ENCODE results near the gene ARNT2. TPM values are rescaled to one million over a fixed set of nuclear protein-coding genes. Genes with fewer than 3 reads are reported as not detected.

ARNT2 gene
- total and polyA plus RNA-seq, 2 donors, result 1.4 to 2.4 TPM

DNA sequence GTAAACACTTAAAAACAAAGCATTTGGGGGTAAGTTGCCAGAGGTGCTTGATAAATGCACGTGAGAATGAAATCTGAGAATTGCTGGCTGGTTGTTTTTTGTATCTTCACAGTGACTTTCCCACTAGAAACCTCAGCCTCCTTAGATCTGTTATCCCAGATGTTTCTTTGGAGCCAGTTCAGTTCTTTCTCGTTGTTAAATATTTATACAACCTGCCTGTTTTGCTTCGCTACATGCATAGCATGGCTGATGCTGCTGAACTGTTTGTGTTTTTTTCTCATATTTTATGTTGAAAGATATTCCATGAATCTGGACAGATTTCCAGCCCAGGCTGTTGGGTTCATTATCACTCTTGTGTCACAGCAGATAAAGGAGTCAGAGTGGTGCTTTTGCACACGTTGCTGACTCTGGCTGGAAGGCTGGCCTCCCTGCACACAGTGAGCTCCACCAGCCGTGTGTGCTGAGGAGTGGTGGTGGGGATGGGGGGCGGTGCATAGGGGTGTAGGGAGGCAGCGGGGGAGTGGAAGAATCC lies 80.2 kb downstream of the ARNT2 start:
- H3K4me1 ChIP-seq (ENCODE audit: control insufficient read depth in 2 of 2, insufficient read depth in 2 of 2, low read length in 2 of 2), result no peaks in the 10 kb centered on the region
- H3K27me3 ChIP-seq (ENCODE audit: control insufficient read depth in 2 of 2, insufficient read depth in 1 of 2, low read length in 1 of 2), result no peaks in the 10 kb centered on the region
- WGBS, result 90% methylated on average over 7 of the region's 7 CpGs
- no peaks in the 10 kb centered on the region for H3K36me3 ChIP-seq (ENCODE audit: control insufficient read depth in 2 of 2, insufficient read depth in 2 of 2, low read length in 1 of 2)
- no peak for DNase-seq (ENCODE audit: low read depth in 6 of 9, low spot score in 9 of 9)
- no peaks in the 10 kb centered on the region for H3K9me3 ChIP-seq (ENCODE audit: control insufficient read depth in 2 of 2, insufficient read depth in 1 of 2, low read length in 1 of 2)
- no peak overlapping the region for H3K4me3 ChIP-seq (ENCODE audit: low read length in 2 of 2)
- no peak overlapping the region for H3K27ac ChIP-seq (ENCODE audit: low read depth in 1 of 2, low read length in 1 of 2)

DNA sequence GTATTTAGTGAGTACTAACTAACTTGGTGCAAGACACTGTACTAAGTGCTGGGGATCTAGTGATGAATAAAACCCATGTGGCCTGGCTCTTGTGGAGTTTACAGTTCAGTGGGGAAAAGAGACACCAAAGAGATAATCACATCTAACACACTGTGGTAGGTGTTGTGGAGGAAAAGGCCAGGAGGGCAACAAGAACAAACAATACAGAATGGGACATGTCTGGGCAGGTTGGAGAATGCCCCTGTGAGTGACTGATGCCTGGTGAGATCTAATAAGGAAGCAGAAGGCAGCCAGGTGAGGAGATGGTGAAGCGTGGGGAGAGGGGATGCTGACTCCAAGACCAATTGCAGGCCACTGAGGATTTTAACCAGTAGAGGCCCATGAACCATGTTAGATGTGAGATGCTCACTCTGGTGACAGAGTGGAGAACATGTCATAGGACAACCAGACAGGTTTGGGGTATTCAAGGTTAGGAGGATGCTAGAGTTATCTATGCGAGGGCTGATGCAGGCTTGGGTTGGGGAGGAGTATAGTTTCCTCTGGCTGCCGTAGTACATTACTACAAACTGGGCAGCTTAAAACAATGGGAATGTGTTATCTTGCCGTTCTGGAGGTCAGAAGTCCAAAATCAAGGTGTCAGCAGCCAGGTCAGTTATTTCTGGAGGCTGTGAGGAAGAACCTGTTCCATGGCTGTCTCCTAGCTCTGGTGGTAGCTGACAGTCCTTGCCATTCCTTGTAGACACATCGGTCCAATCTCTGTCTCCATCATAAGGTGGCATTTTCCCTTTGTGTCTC lies 81.4 kb downstream of the ARNT2 start:
- DNase-seq (ENCODE audit: low read depth in 6 of 9, low spot score in 9 of 9), result no peak
- H3K27ac ChIP-seq (ENCODE audit: low read depth in 1 of 2, low read length in 1 of 2), result no peak overlapping the region
- WGBS, result 97% methylated on average over 5 of the region's 5 CpGs
- H3K4me1 ChIP-seq (ENCODE audit: control insufficient read depth in 2 of 2, insufficient read depth in 2 of 2, low read length in 2 of 2), result no peaks in the 10 kb centered on the region
- H3K4me3 ChIP-seq (ENCODE audit: low read length in 2 of 2), result no peak overlapping the region
- H3K9me3 ChIP-seq (ENCODE audit: control insufficient read depth in 2 of 2, insufficient read depth in 1 of 2, low read length in 1 of 2), result no peaks in the 10 kb centered on the region
- no peaks in the 10 kb centered on the region for H3K36me3 ChIP-seq (ENCODE audit: control insufficient read depth in 2 of 2, insufficient read depth in 2 of 2, low read length in 1 of 2)
- H3K27me3 ChIP-seq (ENCODE audit: control insufficient read depth in 2 of 2, insufficient read depth in 1 of 2, low read length in 1 of 2), result no peaks in the 10 kb centered on the region

DNA sequence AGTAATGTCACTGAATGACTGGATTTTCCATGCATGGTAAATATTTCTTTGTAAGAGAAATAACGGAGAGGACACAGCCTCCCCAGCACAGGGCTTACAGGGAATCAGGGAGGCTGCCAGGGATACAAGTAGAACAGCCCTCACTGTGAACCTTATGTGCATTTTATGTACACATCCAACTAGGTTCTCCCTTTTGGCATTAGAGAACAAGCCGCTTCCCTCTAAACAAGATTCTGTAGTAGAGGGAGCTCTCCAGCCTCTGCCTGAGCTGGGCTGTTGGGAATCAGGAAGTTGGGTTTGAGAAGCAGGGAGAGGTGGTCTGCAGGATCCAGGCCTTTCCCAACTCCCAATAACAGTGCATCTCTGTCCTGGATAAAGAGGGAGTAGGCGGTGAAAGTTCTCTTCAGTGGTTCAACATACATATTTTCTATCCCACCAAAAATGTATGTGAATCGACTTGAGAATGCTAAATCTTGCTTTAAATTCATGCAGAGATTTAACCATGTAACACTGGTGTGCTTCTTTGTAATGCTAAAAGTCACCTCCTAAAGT lies 83.7 kb downstream of the ARNT2 start:
- Histone ChIP-seq H3K36me3 (ENCODE audit: control insufficient read depth in 2 of 2, insufficient read depth in 2 of 2, low read length in 1 of 2) (no peaks in the 10 kb centered on the region), H3K4me3 (ENCODE audit: low read length in 2 of 2) (no peak overlapping the region), H3K4me1 (ENCODE audit: control insufficient read depth in 2 of 2, insufficient read depth in 2 of 2, low read length in 2 of 2) (no peaks in the 10 kb centered on the region), H3K27me3 (ENCODE audit: control insufficient read depth in 2 of 2, insufficient read depth in 1 of 2, low read length in 1 of 2) (no peaks in the 10 kb centered on the region), H3K9me3 (ENCODE audit: control insufficient read depth in 2 of 2, insufficient read depth in 1 of 2, low read length in 1 of 2) (no peaks in the 10 kb centered on the region), H3K27ac (ENCODE audit: low read depth in 1 of 2, low read length in 1 of 2) (no peak overlapping the region)
- DNase-seq (ENCODE audit: low read depth in 6 of 9, low spot score in 9 of 9), result no peak
- 95% methylated on average over 4 of the region's 4 CpGs for WGBS

DNA sequence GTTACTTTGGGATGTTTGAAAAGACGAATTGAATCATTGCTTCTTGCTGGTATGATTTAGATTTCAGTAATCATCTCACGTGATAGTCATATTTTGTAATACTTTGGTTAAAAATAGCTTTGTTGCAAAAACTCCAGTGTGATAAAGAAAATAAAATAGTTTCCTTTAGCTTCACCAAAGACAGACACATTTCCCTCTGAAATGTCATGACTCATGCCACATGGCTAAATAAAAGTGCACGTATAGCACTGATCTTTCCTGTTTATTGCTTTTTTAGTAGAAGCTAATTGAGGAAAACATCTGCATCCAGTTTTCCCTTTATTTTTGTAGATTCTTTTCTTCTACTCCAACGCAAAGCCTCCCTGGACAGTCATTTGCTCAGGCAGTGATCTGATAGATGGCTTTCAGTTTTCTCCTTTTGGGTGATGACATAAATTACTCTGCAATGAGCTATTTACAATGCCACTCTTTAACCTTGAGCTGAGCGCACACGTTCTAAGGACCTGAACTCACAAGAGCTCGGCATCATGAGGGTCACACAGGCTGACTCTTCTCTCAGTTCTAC lies 84.9 kb downstream of the ARNT2 start:
- no peaks in the 10 kb centered on the region for H3K36me3 ChIP-seq (ENCODE audit: control insufficient read depth in 2 of 2, insufficient read depth in 2 of 2, low read length in 1 of 2)
- WGBS, result 44% methylated on average over 7 of the region's 7 CpGs
- no peaks in the 10 kb centered on the region for H3K9me3 ChIP-seq (ENCODE audit: control insufficient read depth in 2 of 2, insufficient read depth in 1 of 2, low read length in 1 of 2)
- no peak overlapping the region for H3K4me3 ChIP-seq (ENCODE audit: low read length in 2 of 2)
- no peak overlapping the region for H3K27ac ChIP-seq (ENCODE audit: low read depth in 1 of 2, low read length in 1 of 2)
- H3K4me1 ChIP-seq (ENCODE audit: control insufficient read depth in 2 of 2, insufficient read depth in 2 of 2, low read length in 2 of 2), result no peaks in the 10 kb centered on the region
- no peaks in the 10 kb centered on the region for H3K27me3 ChIP-seq (ENCODE audit: control insufficient read depth in 2 of 2, insufficient read depth in 1 of 2, low read length in 1 of 2)
- DNase-seq (ENCODE audit: low read depth in 6 of 9, low spot score in 9 of 9), result no peak

DNA sequence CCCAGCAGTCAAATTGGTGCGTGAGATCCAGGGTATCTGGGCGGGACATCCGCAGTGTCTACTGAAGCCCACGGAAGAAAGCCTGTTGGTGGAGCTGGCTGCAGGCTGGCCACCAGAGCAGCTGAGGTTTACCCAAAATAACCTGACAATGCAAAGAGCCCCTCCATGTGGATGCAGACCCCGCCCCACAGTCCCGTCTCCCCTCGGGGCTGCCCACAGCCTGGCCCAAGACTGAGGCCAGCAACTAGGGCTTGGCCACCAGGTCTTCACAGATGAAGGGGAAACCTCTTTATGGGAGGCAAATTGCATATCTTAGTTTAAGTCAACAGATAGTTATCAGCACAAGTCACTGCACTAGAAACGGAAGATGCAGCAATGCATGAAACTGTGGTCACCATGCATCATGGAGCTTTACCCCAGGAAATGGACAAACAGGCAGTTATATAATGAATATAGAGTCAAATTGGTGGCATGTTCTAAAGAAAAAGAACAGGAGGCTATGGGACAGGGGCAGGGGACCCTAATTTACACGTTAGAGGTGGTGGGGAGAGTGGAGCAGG lies 86.3 kb downstream of the ARNT2 start:
- Histone ChIP-seq H3K27ac (ENCODE audit: low read depth in 1 of 2, low read length in 1 of 2) (no peak overlapping the region), H3K4me3 (ENCODE audit: low read length in 2 of 2) (no peak overlapping the region), H3K4me1 (ENCODE audit: control insufficient read depth in 2 of 2, insufficient read depth in 2 of 2, low read length in 2 of 2) (no peaks in the 10 kb centered on the region), H3K9me3 (ENCODE audit: control insufficient read depth in 2 of 2, insufficient read depth in 1 of 2, low read length in 1 of 2) (no peaks in the 10 kb centered on the region), H3K36me3 (ENCODE audit: control insufficient read depth in 2 of 2, insufficient read depth in 2 of 2, low read length in 1 of 2) (no peaks in the 10 kb centered on the region), H3K27me3 (ENCODE audit: control insufficient read depth in 2 of 2, insufficient read depth in 1 of 2, low read length in 1 of 2) (no peaks in the 10 kb centered on the region)
- DNase-seq (ENCODE audit: low read depth in 6 of 9, low spot score in 9 of 9), result no peak
- 96% methylated on average over 9 of the region's 9 CpGs for WGBS

DNA sequence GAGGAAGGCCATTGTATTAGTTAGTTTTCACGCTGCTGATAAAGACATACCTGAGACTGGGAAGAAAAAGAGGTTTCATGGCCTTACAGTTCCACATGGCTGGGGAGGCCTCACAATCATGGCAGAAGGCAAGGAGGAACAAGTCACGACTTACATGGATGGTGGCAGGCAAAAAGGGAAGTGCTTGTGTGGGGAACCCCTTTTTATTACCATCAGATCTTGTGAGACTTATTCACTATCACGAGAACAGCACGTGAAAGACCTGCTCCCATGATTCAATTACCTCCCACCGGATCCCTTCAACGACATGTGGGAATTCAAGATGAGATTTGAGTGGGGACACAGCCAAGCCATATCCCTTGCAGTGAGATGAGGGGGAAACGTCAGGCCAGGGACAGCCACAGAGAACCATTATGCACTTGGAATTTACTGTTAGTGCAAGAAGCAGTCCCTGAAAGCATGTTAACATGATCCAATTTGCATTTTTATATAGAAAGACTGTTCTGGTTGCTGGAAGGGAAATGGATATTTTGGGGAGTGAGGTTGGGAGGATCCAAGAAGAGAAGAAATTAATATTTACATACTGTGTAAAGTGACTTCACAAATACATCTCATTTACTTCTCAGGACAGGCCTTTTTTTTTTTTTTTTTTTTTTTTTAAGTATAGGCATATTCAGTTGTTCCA lies 87.1 kb downstream of the ARNT2 start:
- no peaks in the 10 kb centered on the region for H3K9me3 ChIP-seq (ENCODE audit: control insufficient read depth in 2 of 2, insufficient read depth in 1 of 2, low read length in 1 of 2)
- H3K36me3 ChIP-seq (ENCODE audit: control insufficient read depth in 2 of 2, insufficient read depth in 2 of 2, low read length in 1 of 2), result no peaks in the 10 kb centered on the region
- 90% methylated on average over 7 of the region's 7 CpGs for WGBS
- no peaks in the 10 kb centered on the region for H3K27me3 ChIP-seq (ENCODE audit: control insufficient read depth in 2 of 2, insufficient read depth in 1 of 2, low read length in 1 of 2)
- no peak overlapping the region for H3K27ac ChIP-seq (ENCODE audit: low read depth in 1 of 2, low read length in 1 of 2)
- H3K4me3 ChIP-seq (ENCODE audit: low read length in 2 of 2), result no peak overlapping the region
- no peak for DNase-seq (ENCODE audit: low read depth in 6 of 9, low spot score in 9 of 9)
- H3K4me1 ChIP-seq (ENCODE audit: control insufficient read depth in 2 of 2, insufficient read depth in 2 of 2, low read length in 2 of 2), result no peaks in the 10 kb centered on the region

DNA sequence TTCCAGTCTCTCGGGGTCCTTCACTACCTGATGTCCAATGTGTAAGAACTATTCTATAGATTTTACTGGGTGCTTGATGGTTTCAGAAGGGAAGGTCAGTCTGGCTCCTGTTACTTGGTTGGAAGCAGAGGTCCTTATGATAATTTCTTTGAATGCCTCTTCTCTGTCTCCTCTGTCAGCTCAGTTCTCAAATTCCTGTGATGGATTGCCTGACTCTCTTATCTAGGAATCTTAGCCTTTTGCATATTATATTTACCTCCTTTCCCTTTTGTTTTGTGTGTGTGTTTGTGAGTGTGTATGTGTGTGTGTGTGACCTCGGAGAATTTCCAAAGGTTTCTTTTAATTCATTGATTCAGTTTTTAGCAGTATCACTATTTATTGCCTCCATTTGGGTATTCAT lies 88.2 kb downstream of the ARNT2 start:
- no peak for DNase-seq (ENCODE audit: low read depth in 6 of 9, low spot score in 9 of 9)
- H3K4me1 ChIP-seq (ENCODE audit: control insufficient read depth in 2 of 2, insufficient read depth in 2 of 2, low read length in 2 of 2), result no peaks in the 10 kb centered on the region
- no peaks in the 10 kb centered on the region for H3K9me3 ChIP-seq (ENCODE audit: control insufficient read depth in 2 of 2, insufficient read depth in 1 of 2, low read length in 1 of 2)
- H3K4me3 ChIP-seq (ENCODE audit: low read length in 2 of 2), result no peak overlapping the region
- H3K36me3 ChIP-seq (ENCODE audit: control insufficient read depth in 2 of 2, insufficient read depth in 2 of 2, low read length in 1 of 2), result no peaks in the 10 kb centered on the region
- H3K27me3 ChIP-seq (ENCODE audit: control insufficient read depth in 2 of 2, insufficient read depth in 1 of 2, low read length in 1 of 2), result no peaks in the 10 kb centered on the region
- 84% methylated on average over 2 of the region's 2 CpGs for WGBS
- H3K27ac ChIP-seq (ENCODE audit: low read depth in 1 of 2, low read length in 1 of 2), result no peak overlapping the region

DNA sequence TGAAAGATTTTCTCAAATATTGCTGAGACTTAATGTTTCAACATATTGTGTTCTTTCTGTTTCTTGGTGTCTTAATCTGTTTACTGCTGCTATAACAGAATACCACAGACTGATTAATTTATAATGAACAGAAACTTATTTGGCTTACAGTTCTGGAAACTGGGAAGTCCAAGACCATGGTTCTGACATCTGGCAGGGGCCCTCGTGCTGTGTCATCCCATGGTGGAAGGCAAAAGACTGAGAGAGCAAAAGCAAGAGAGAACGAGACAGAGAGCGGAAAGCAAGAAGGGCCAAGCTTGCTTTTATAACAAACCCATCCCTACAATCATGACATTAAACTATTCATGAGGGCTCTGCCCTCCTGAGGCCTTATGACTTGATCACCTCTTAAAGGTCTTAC lies 88.7 kb downstream of the ARNT2 start:
- Histone ChIP-seq H3K4me3 (ENCODE audit: low read length in 2 of 2) (no peak overlapping the region), H3K9me3 (ENCODE audit: control insufficient read depth in 2 of 2, insufficient read depth in 1 of 2, low read length in 1 of 2) (no peaks in the 10 kb centered on the region), H3K27ac (ENCODE audit: low read depth in 1 of 2, low read length in 1 of 2) (no peak overlapping the region), H3K27me3 (ENCODE audit: control insufficient read depth in 2 of 2, insufficient read depth in 1 of 2, low read length in 1 of 2) (no peaks in the 10 kb centered on the region), H3K36me3 (ENCODE audit: control insufficient read depth in 2 of 2, insufficient read depth in 2 of 2, low read length in 1 of 2) (no peaks in the 10 kb centered on the region), H3K4me1 (ENCODE audit: control insufficient read depth in 2 of 2, insufficient read depth in 2 of 2, low read length in 2 of 2) (no peaks in the 10 kb centered on the region)
- DNase-seq (ENCODE audit: low read depth in 6 of 9, low spot score in 9 of 9), result no peak
- 94% methylated on average over 3 of the region's 3 CpGs for WGBS

DNA sequence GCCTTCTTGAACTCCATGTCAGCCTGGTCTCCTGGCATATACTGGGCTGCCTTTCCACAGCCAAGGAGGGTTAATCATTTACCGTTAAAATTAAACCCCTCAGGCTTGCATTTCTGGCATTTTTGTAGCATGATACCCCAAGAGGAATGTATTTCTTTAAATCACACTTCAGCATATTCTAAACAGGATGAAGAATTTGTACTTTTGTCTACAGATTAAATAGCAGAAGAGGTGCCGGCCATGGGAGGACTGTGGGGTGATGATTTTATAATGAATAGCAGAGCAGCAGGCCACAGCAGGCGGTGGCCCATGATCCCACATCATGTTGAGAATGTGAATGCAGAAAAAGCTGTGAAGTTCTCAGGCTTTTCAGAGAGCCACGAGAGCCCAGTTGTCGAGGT lies 90.2 kb downstream of the ARNT2 start:
- H3K27me3 ChIP-seq (ENCODE audit: control insufficient read depth in 2 of 2, insufficient read depth in 1 of 2, low read length in 1 of 2), result no peaks in the 10 kb centered on the region
- no peak overlapping the region for H3K4me3 ChIP-seq (ENCODE audit: low read length in 2 of 2)
- no peaks in the 10 kb centered on the region for H3K4me1 ChIP-seq (ENCODE audit: control insufficient read depth in 2 of 2, insufficient read depth in 2 of 2, low read length in 2 of 2)
- 92% methylated on average over 5 of the region's 5 CpGs for WGBS
- DNase-seq (ENCODE audit: low read depth in 6 of 9, low spot score in 9 of 9), result no peak
- H3K9me3 ChIP-seq (ENCODE audit: control insufficient read depth in 2 of 2, insufficient read depth in 1 of 2, low read length in 1 of 2), result no peaks in the 10 kb centered on the region
- no peaks in the 10 kb centered on the region for H3K36me3 ChIP-seq (ENCODE audit: control insufficient read depth in 2 of 2, insufficient read depth in 2 of 2, low read length in 1 of 2)
- no peak overlapping the region for H3K27ac ChIP-seq (ENCODE audit: low read depth in 1 of 2, low read length in 1 of 2)
